GM19351 (cell line): ENCODE results near the gene UBE3C.
A peak's percentile ranks its signal among the peaks of the same experiment; 100 is the strongest.
"Not testable (repeated sequence)": the region's sequence is repeated elsewhere in the genome, so short reads cannot be mapped to it uniquely, and the experiment has no call there.

Experiments used
- ATAC-seq: cut with Tn5 transposase; IDR thresholded peaks from one replicate; pipeline ENCODE4 v1.9.1; 2021; ENCODE audit warnings: mild to moderate bottlenecking, moderate library complexity; ENCODE audit not compliant: unreplicated experiment

Gene UBE3C

GRCh38 chr7:157138424-157139110 lies at the start of gene UBE3C:
UBE3C (plus strand) TSS chr7:157138926; CDS start chr7:157139273, 347 bp downstream.
- ATAC-seq, result peak; percentile 80

- no peak for ATAC-seq
These were observed 49.6 kb upstream of the UBE3C start for GRCh38 chr7:157089100-157089610.

- no peak for ATAC-seq
These were observed 48.1 kb upstream of the UBE3C start for GRCh38 chr7:157090485-157091165.

- no peak for ATAC-seq
These were observed 42.3 kb upstream of the UBE3C start for GRCh38 chr7:157096286-157097055.

GRCh38 chr7:157097056-157097329 lies 41.7 kb upstream of the UBE3C start:
- no peak for ATAC-seq

GRCh38 chr7:157097569-157097968 lies 41.2 kb upstream of the UBE3C start:
- no peak for ATAC-seq

- ATAC-seq, result not testable (repeated sequence)
These were observed 38.7 kb upstream of the UBE3C start for GRCh38 chr7:157100005-157100404.

- not testable (repeated sequence) for ATAC-seq
These were observed 35.1 kb upstream of the UBE3C start for GRCh38 chr7:157103641-157104040.

GRCh38 chr7:157111311-157111710 lies 27.4 kb upstream of the UBE3C start:
- ATAC-seq, result no peak

- ATAC-seq, result no peak
These were observed 26.0 kb upstream of the UBE3C start for GRCh38 chr7:157112706-157113105.

- ATAC-seq, result no peak
These were observed 25.1 kb upstream of the UBE3C start for GRCh38 chr7:157113607-157114006.

GRCh38 chr7:157116762-157117161 lies 22.0 kb upstream of the UBE3C start:
- no peak for ATAC-seq

GRCh38 chr7:157117796-157118195 lies 20.9 kb upstream of the UBE3C start:
- no peak for ATAC-seq

GRCh38 chr7:157120181-157120580 lies 18.5 kb upstream of the UBE3C start:
- no peak for ATAC-seq

- ATAC-seq, result no peak
These were observed 17.5 kb upstream of the UBE3C start for GRCh38 chr7:157121184-157121715.

GRCh38 chr7:157122800-157123495 lies 15.8 kb upstream of the UBE3C start:
- no peak for ATAC-seq

GRCh38 chr7:157124690-157125089 lies 14.0 kb upstream of the UBE3C start:
- ATAC-seq, result no peak

- ATAC-seq, result no peak
These were observed 13.1 kb upstream of the UBE3C start for GRCh38 chr7:157125376-157126223.

- ATAC-seq, result no peak
These were observed 11.8 kb upstream of the UBE3C start for GRCh38 chr7:157126921-157127320.

GRCh38 chr7:157129200-157129599 lies 9.5 kb upstream of the UBE3C start:
- ATAC-seq, result no peak
